K562 (cell line): Measurements from ENCODE around the gene CRIM1. TPM values are rescaled to one million over a fixed set of nuclear protein-coding genes. Genes with fewer than 3 reads are reported as not detected.

Source experiments
- ATAC-seq: fragments of 200-7000 bp; cut with Tn5 transposase; 3 replicates; pipeline ENCODE4 v1.9.1; 2020; ENCODE audit warnings: moderate library complexity
- BruUV-seq: library from RNA; stranded (reverse); fragments of 400-500 nt; replicated peaks from 2 replicates; lab custom pipeline; 2021; lab: Mats Ljungman, UMichigan
- CTCF ChIA-PET: fragments of 300-600 bp; formaldehyde crosslinking; extraction: SDS; loops from one replicate; lab custom pipeline; 2021; ENCODE audit warnings: low intra/inter-chr PET ratio; lab: Yijun Ruan, JAX
- POLR2A ChIA-PET: fragments of 300-600, 350-650 bp; sonication (Branson Sonifier 250); formaldehyde crosslinking; extraction: SDS; loops from one replicate; lab custom pipeline; 2021; ENCODE audit warnings: antibody characterized with exemption, inconsistent platforms; lab: Yijun Ruan, JAX
- DNase-seq, 4 experiments: peaks; one replicate each; pipeline versions ENCODE4 v3.0.0 to v3.0.0-alpha.2; 2011 to 2018; ENCODE audit warnings: low spot score in 3 of 4, mixed read lengths in 3 of 4; ENCODE audit errors: extremely low read depth in 1 of 4
- FAIRE-seq: peaks from 2 replicates; lab custom pipeline; 2011; peaks lifted over from hg19 to GRCh38; lab: Jason Lieb, UNC
- H2AFZ ChIP-seq: 2 replicates; pipeline ENCODE4 v1.6.0; 2011; ENCODE audit warnings: low read depth, low read length, control low read depth, inconsistent platforms
- H3K27ac ChIP-seq: fragments of 200-600 bp; 3 replicates; pipeline ENCODE4 v1.8.0; 2011; ENCODE audit warnings: low read depth, mild to moderate bottlenecking, control low read depth, inconsistent platforms, low read length, moderate library complexity, mixed read lengths; ENCODE audit errors: extremely low read depth
- H3K27me3 ChIP-seq, 2 experiments: fragments of 300-600 bp in 1 of 2; 2 replicates in 1 of 2; 3 replicates in 1 of 2; pipeline versions ENCODE4 v1.6.0 to v1.8.0; 2011; ENCODE audit warnings: inconsistent platforms in 2 of 2, low read length in 2 of 2, mild to moderate bottlenecking in 1 of 2, mixed read lengths in 1 of 2, moderate library complexity in 1 of 2; ENCODE audit not compliant: control insufficient read depth in 2 of 2, insufficient read depth in 2 of 2
- H3K36me3 ChIP-seq: fragments of 300-600 bp; 3 replicates; pipeline ENCODE4 v1.8.0; 2011; ENCODE audit warnings: mild to moderate bottlenecking, low read length, inconsistent platforms; ENCODE audit not compliant: control insufficient read depth, insufficient read depth
- H3K4me1 ChIP-seq, 2 experiments: fragments of 200-600 bp in 1 of 2; replicated peaks in 1 of 2; 2 replicates in 1 of 2; 3 replicates in 1 of 2; pipeline versions ENCODE4 v1.5.1 to v1.8.0; 2011; ENCODE audit warnings: inconsistent platforms in 2 of 2, low read length in 2 of 2, mild to moderate bottlenecking in 1 of 2, mixed read lengths in 1 of 2, moderate library complexity in 1 of 2; ENCODE audit not compliant: control insufficient read depth in 2 of 2, insufficient read depth in 2 of 2
- H3K4me2 ChIP-seq: 2 replicates; pipeline ENCODE4 v1.6.1; 2011; ENCODE audit warnings: low read length, control low read depth, inconsistent platforms, mixed read lengths; ENCODE audit not compliant: insufficient read depth
- H3K4me3 ChIP-seq: fragments of 200-600 bp; sonication (generic), shearing (Covaris generic); 2 replicates; pipeline ENCODE4 v1.5.1; 2016; ENCODE audit warnings: control low read depth, inconsistent platforms
- H3K79me2 ChIP-seq: fragments of 200-600 bp; 3 replicates; pipeline ENCODE4 v1.8.0; 2011; ENCODE audit warnings: low read length, inconsistent platforms; ENCODE audit not compliant: control insufficient read depth, insufficient read depth
- H3K9ac ChIP-seq, 2 experiments: 2 replicates each; pipeline versions ENCODE4 v1.6.0 to v1.6.1; 2011; ENCODE audit warnings: low read depth in 2 of 2, low read length in 2 of 2, control low read depth in 1 of 2, inconsistent platforms in 1 of 2, mild to moderate bottlenecking in 1 of 2, mixed read lengths in 1 of 2; ENCODE audit not compliant: insufficient read depth in 1 of 2
- H3K9me1 ChIP-seq: one replicate; pipeline ENCODE4 v1.6.0; 2011; ENCODE audit warnings: inconsistent platforms, mild to moderate bottlenecking, low read length, moderate library complexity; ENCODE audit not compliant: control insufficient read depth, insufficient read depth
- H3K9me3 ChIP-seq: replicated peaks from 2 replicates; pipeline ENCODE4 v1.5.1; 2011; ENCODE audit warnings: low read depth, low read length, inconsistent platforms; ENCODE audit not compliant: control insufficient read depth, insufficient read depth
- H4K20me1 ChIP-seq: replicated peaks from 2 replicates; pipeline ENCODE4 v1.6.1; 2011; ENCODE audit warnings: low read length, inconsistent platforms, mixed read lengths; ENCODE audit not compliant: control insufficient read depth, insufficient read depth
- NR2F6 ChIP-seq: fragments of 450-650 bp; formaldehyde crosslinking; IDR thresholded peaks from 2 replicates; pipeline ENCODE4 v1.4.0; 2020; ENCODE audit warnings: mild to moderate bottlenecking
- PATZ1 ChIP-seq: fragments of 250-450 bp; sonication (Bioruptor Pico); IDR thresholded peaks from 2 replicates; pipeline ENCODE4 v1.5.0; 2020; ENCODE audit warnings: mild to moderate bottlenecking, borderline replicate concordance
- RBM22 ChIP-seq: fragments of 200-400 bp; formaldehyde crosslinking; IDR thresholded peaks from 2 replicates; pipeline ENCODE4 v1.6.1; 2018; ENCODE audit warnings: low read length, low read depth; ENCODE audit not compliant: poor library complexity, severe bottlenecking
- SETDB1 ChIP-seq: IDR thresholded peaks from one replicate; pipeline ENCODE4 v1.6.1; 2012; ENCODE audit warnings: low read length, control low read depth, inconsistent platforms
- SMARCC2 ChIP-seq: fragments of 450-650 bp; IDR thresholded peaks from 2 replicates; pipeline ENCODE4 v1.6.1; 2017; ENCODE audit warnings: antibody characterized with exemption, moderate library complexity, mild to moderate bottlenecking, low read depth
- ZBTB1 ChIP-seq: sonication (generic); formaldehyde crosslinking; IDR thresholded peaks from 2 replicates; pipeline ENCODE4 v1.8.1; 2023; ENCODE audit warnings: missing genetic modification reagents, low read depth, mild to moderate bottlenecking, borderline replicate concordance
- ZNF3 ChIP-seq: fragments of 250-450 bp; sonication (Bioruptor Pico); IDR thresholded peaks from 2 replicates; pipeline ENCODE4 v1.5.0; 2021; ENCODE audit warnings: mild to moderate bottlenecking, moderate library complexity
- WGBS: fragments of 100-300 bp; shearing (Covaris generic); methylation state at CpG from one replicate; pipeline ENCODE4 v1.1.6; 2016; ENCODE audit warnings: low coverage, mixed read lengths; ENCODE audit not compliant: insufficient coverage; ENCODE audit errors: missing lambda C conversion rate; 5-methylcytosine and 5-hydroxymethylcytosine counted together
- in situ Hi-C: fragments of 300-500 bp; cut with MboI; formaldehyde crosslinking; loops from 4 replicates; pipeline ENCODE4 v1.15.0; 2018; ENCODE audit warnings: inconsistent platforms, mixed read lengths
- intact Hi-C: fragments of 100-400 bp; cut with micrococcal nuclease; formaldehyde crosslinking; loops from 2 replicates; pipeline ENCODE4 v1.14.2; 2022
- polyA plus RNA-seq, 8 experiments: library from polyadenylated mRNA; depleted of rRNA in 4 of 8; stranded (reverse) in 5 of 8; unstranded in 3 of 8; fragments of >200 nt; fragmentation: Nextera tagmentation in 2 of 8; fragmentation: Illumina TruSeq in 1 of 8; extraction: Ambion mirVana in 2 of 8; extraction: Trizol in 1 of 8; gene quantifications; 2 replicates each; pipeline versions ENCODE4 v1.2.1 to v1.2.3, GENCODE V29; 2011 to 2014; ENCODE audit warnings: inconsistent platforms in 1 of 8, missing spikeins in 1 of 8
- total RNA-seq, 7 experiments: library from RNA; depleted of rRNA in 6 of 7; stranded (reverse); fragments of >200 nt in 6 of 7; fragmentation: Illumina TruSeq in 2 of 7; extraction: Trizol in 2 of 7; gene quantifications; 2 replicates each; pipeline versions ENCODE4 v1.2.1 to v1.2.3, GENCODE V29; 2011 to 2021; ENCODE audit warnings: low replicate concordance in 1 of 7

The CRIM1 gene
- total and polyA plus RNA-seq, 9 of the 15 experiments (the other 6 are each of a cell fraction or from before 2014, with no cell fraction given): 0.01 to 0.36 (median 0.06) TPM; not detected in 1

- Histone ChIP-seq H3K9me1 (no peaks in the 10 kb centered on the region), H3K4me2 (peak overlapping the region; percentile 96), H3K9ac (peak overlapping the region in 1 of 2 experiments; percentile 95; a peak in 3 of 4 replicates), H2AFZ (no peak overlapping the region), H3K4me1 (peaks cover 4 to 10% of the 10 kb centered on the region in 2 experiments; a peak in 4 of 5 replicates), H3K4me3 (peak overlapping the region; percentile 85; the same call in 1 of the 2 replicates), H3K27me3 (no peaks in the 10 kb centered on the region), H4K20me1 (no peaks in the 10 kb centered on the region), H3K27ac (no peak overlapping the region), H3K79me2 (peaks cover 29% of the 10 kb centered on the region), H3K36me3 (peaks cover 5% of the 10 kb centered on the region; the same call in 2 of the 3 replicates), H3K9me3 (no peaks in the 10 kb centered on the region)
- DNase-seq: no peak
- FAIRE-seq: no peak
- ChIA-PET POLR2A (no interaction called here), CTCF (no interaction called here)
- no TSS peak for BruUV-seq
- intact Hi-C loops (no loop called here), in situ Hi-C loops (no loop called here)
- ATAC-seq: no peak
- 94% methylated on average over 12 of the region's 12 CpGs for WGBS
- TF ChIP-seq ZBTB1 (CRISPR knock-in tag): no peak
- TF ChIP-seq PATZ1 (CRISPR knock-in tag): no peak
- no peak for TF ChIP-seq SMARCC2
- no peak for TF ChIP-seq SETDB1
- no peak for TF ChIP-seq ZNF3 (CRISPR knock-in tag)
- no peak for TF ChIP-seq NR2F6 (CRISPR knock-in tag)
- no peak for TF ChIP-seq RBM22
These were observed 240.8 kb downstream of the CRIM1 start for GRCh38 chr2:36596397-36596796.
